Activated CD4-positive, alpha-beta T cell treated with anti-CD3 and anti-CD28 coated beads, Interleukin-2, amount 50 U/mL, for 16 hours (primary cell): ENCODE data around the gene FILIP1.
A peak's percentile ranks its signal among the peaks of the same experiment; 100 is the strongest.

Experiments used
- DNase-seq: peaks from one replicate; pipeline ENCODE4 v3.0.0-alpha.2; 2020

FILIP1 gene

GRCh38 chr6:75331151-75331550, 162.4 kb downstream of the FILIP1 start:
- DNase-seq: no peak

GRCh38 chr6:75329703-75330102, 163.9 kb downstream of the FILIP1 start:
- DNase-seq: no peak

GRCh38 chr6:75327807-75328206, 165.8 kb downstream of the FILIP1 start:
- DNase-seq: no peak

GRCh38 chr6:75326557-75327258, 166.9 kb downstream of the FILIP1 start:
- no peak for DNase-seq

GRCh38 chr6:75318900-75319299, 174.7 kb downstream of the FILIP1 start:
- DNase-seq: no peak

DNA sequence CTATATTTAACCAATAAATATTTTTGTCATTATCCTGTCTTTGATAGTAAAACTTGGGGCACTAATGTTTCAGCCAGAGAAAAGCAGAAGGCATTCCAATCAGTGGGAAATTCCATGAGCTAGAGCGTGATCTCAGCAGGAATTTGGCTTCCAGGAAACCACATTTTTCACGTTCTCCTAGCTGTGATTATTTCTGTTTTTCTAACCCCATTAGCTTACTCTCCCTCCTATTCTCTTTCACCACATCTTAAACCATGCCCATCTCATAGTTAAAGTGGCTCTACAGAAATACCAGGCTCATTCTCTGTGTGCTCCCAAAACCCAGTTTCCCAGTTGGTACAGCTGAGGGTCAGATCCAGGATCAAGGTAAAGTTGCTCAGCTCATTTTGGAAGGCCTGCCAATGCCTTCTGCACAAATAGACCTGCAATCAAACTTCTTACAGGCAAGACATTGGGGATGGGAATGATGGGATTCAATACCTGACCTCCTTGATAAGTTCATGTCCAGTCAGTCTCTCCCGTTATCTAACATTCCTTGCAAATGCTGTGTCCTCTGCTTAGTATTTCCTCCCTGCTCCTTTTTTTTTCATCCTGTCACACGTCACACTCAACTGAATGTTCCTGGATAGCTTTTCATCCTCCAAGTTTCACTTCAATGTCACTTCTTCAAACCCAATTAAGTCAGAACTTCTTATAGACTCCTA, 175.9 kb downstream of the FILIP1 start:
- no peak for DNase-seq

GRCh38 chr6:75315978-75316377, 177.6 kb downstream of the FILIP1 start:
- DNase-seq: no peak

DNA sequence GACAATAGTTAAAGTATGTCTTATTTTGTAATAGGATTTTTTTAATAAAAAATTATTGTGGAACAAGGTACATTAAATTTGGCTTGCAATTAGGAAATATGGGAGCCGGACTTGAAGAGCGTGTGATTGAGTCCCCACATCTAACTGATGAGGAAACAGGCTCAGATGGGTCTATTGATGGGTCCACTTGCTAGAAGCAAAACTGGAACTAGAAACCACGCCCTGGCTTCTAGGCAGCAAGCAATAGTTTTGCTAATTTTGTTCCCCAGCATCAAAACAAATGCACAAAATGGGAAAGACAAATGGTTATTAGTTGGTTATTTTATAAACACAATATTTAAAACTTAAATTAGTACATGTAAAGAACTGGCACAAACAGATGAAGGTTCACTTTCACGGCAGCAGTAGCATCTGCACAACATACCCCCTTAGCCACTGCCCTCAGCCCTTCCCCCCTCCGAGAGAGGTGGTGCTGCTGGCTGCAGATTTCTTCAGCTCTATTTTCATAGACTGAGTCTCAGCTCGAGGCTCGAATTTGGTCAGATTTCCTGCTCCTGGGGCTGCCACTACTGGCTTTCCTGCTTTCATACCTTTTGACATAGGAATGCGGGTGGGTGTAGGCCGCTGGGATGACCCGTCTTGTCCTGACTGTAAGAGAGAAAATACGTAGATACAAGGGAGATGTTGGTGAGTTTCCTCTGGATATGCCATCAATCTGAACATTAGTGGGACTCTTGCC, 185.2 kb downstream of the FILIP1 start:
- no peak for DNase-seq

- DNase-seq: no peak
These were observed 186.1 kb downstream of the FILIP1 start for GRCh38 chr6:75307364-75308004.

DNA sequence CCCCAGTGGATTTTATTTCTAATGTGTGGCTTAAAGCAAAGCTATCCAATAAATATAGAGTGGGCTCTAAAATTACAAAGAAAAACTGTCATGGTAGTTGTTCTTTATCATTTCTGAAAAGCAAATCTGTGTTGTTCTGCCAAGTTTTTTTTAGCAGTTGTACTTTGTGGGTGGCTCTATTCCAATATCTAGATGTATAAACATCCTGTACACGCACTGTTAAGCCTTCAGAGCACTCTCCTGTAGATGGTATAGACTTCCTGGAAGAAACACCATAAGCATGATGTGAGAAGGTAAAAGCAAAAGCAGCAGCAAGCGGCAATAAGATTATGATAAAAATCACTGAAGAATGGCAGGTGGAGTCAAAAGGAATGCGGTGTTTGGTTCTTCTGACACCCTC, 187.5 kb downstream of the FILIP1 start:
- no peak for DNase-seq

DNA sequence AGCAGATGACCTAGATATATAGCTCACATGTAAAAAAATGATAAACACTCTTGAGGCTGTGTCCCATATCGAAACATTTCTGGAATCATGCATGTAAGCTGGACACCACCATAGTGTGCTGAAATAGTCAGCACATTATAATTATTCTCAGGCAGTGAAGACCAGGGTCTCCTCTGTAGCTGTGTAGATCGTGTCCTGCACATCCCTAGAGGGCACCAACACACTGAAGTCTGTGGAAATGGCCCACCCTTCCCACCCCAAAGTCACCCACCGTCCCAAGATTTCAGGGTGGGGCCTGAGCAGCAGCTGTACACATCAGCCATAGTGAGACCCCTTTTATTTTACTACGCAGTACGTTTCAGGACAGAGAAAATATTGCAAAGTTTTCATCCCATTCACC, 188.0 kb downstream of the FILIP1 start:
- no peak for DNase-seq

GRCh38 chr6:75302280-75302679, 191.3 kb downstream of the FILIP1 start:
- DNase-seq: no peak

GRCh38 chr6:75301537-75301936, 192.1 kb downstream of the FILIP1 start:
- no peak for DNase-seq

- DNase-seq: no peak
These were observed 192.5 kb downstream of the FILIP1 start for GRCh38 chr6:75301088-75301487.

DNA sequence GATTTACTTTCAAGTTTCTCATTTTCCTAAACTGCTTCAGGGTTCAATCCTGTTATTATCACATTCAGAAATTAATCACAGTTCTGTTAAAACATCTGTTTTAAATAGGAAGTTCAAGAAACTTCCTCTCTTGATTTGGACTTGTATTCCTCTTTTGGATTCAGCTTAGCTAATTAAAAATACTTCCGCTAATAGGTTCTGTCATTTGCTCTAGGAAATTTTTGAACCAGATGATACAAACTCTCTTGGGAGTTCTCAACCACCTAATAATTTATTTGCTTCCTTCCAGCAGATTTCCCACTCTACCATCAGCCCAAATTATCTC, 193.1 kb downstream of the FILIP1 start:
- DNase-seq: no peak

- DNase-seq: no peak
These were observed 193.6 kb downstream of the FILIP1 start for GRCh38 chr6:75299801-75300530.

- DNase-seq: peak; percentile 62
These were observed 196.5 kb downstream of the FILIP1 start for GRCh38 chr6:75296811-75297779.

DNA sequence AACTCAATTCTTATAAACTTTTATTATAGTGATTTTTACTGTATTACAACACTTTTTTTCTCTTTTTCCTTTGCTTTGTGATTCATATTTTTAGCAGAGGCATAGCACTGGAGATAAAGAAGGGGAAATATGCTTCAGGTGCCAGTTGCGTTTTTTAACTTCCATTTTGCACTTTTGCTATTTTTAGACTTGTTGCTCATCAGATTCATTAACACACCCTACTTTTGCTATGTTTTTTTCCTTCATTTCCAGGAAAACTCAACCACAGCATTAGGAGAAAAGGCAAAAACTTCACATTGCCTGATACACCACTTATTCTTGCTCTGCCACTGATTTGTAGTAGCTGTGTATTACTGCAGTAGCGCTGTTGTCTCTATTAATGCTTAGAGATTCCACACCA, 201.0 kb downstream of the FILIP1 start:
- DNase-seq: no peak

- no peak for DNase-seq
These were observed 201.9 kb downstream of the FILIP1 start for GRCh38 chr6:75291744-75292143.

DNA sequence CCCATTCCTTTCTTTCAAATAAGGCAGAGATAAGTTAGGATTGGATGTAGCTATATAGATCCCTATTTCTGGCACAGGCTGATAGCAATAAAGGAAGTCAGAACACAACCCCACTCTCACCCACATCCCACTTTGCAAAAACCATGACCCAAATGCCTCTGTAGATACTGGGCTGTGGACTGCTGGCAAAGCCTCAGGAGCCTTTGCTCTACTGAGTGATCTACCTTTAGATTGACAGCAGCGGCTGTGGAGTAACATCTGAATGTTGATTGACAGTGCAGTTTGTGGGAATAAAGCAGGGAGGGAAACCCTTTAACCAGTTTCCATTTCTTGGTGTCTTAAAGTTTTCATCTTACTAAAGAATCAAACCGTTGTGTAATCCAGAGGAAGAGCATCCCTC, 202.3 kb downstream of the FILIP1 start:
- no peak for DNase-seq

DNA sequence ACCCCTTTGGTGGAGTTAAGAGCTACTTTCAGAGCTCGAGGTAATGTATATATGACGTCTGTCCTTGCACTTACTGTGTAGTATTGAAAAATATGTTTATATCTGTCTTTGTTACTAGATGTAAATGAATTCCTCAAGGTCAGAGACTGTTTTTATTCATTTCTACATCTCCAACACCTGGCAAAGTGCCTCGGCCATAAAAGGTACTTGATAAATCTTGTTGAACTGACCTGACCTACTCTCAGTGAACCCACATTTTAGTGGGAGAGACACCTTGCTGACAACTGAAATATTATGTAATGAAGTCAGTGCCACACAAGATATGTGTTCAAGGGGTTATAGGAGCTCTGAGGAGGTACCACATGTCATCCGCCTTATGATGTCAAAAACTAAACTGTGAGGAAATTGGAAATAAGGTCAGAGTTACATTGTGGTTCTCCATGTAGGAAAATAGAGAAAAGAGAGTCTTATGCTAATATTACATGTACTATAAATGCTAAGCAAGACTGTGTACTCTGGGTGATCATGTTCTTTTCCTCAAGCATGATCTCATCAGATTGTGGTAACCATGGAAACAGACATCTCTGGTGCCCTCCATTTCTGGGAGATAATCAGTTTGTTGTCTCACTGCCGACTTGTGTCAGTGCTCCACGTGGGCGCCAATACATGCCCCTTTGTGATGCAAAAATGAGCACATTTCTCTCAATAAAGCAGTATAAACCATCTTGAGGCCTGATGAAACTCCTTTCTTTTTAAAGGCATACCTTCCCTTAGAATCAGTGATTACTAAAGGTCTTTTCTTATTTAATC, 203.3 kb downstream of the FILIP1 start:
- no peak for DNase-seq
